ENCODE results near the gene SNAP29.
A peak's percentile ranks its signal among the peaks of the same experiment; 100 is the strongest.
"Not testable (repeated sequence)": the region's sequence is repeated elsewhere in the genome, so short reads cannot be mapped to it uniquely, and the experiment has no call there.

The SNAP29 gene

GRCh38 chr22:20834206-20834605 lies 24.6 kb upstream of the SNAP29 start:
- FAIRE-seq (peak; percentile 68), DNase-seq (ENCODE audit: low spot score) (no peak)

DNA sequence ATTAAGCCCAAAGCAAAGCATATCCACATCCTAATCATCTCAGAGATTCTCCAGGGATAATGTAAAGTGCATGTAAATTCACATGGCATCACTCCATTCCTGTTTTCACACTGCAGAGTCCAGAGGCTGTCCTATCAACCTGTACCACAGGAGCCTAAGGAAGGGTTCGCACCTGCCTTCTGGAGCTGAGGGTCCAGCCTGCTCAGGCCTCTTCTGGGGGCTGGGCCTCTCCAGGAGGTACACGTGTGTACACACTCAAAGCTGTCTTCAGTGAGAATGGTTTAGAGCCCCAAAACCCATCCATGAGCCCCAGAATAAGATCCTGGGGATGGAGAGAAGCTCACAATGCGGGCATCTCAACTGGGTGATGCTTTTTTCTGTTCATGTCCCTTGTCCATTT lies 24.1 kb upstream of the SNAP29 start:
- DNase-seq (ENCODE audit: low spot score), result no peak
- FAIRE-seq, result no peak

- DNase-seq (ENCODE audit: low spot score) (no peak), FAIRE-seq (no peak)
Measured at GRCh38 chr22:20836987-20837823, 21.6 kb upstream of the SNAP29 start.

GRCh38 chr22:20839354-20839753 lies 19.5 kb upstream of the SNAP29 start:
- not testable (repeated sequence) for FAIRE-seq; DNase-seq (ENCODE audit: low spot score)

GRCh38 chr22:20839837-20840645 lies 18.8 kb upstream of the SNAP29 start:
- FAIRE-seq, result no peak

DNA sequence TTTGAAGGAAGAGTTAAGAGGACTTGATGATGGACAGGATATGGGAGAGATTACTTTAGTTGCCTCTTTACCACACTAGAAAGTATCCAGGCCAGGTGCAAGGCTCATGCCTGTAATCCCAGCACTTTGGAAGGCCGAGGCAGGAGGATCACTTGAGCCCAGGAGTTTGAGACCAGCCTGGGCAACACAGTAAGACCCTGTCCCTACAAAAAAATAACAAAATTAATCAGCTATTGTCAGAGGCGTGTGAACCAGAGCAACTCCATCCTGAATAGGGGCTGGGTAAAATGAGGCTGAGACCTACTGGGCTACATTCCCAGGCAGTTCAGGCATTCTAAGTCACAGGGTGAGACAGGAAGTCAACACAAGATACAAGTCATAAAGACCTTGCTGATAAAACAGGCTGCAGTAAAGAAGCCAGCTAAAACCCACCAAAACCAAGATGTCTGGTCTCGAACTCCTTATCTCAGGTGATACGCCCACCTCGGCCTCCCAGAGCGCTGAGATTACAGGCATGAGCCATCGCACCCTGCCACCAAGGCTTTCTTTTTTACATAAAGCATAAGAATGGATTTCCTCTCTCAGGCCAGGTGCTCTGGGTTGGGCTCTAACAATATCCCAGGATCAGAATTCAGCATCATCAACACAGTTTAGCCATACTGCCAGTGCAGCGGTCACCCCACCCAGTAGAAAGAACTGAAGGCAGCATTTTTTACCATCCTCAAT lies 18.0 kb upstream of the SNAP29 start:
- no peak for FAIRE-seq

More at GRCh38 chr22:20839837-20840645, 18.8 kb upstream of the SNAP29 start:
- no peak for DNase-seq (ENCODE audit: low spot score)

DNA sequence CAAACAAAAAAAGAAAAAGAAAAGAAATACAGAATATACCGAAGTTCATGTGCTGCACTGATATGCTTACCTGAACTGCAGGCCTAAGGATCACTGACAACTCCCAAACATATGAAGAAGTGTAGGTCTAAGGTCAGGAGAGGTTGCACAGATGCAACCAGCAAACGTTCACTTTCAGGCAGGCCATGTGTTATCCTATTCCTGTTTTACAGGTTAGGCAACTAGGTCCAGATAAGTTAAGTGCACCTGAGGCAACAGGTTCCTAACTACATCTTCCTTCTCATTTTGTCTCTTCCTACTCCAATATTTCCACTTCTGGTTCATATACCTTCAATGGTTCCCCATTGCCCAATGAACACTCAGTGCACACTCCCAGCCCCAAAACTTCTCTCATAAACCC lies 15.3 kb upstream of the SNAP29 start:
- FAIRE-seq, result no peak
- no peak for DNase-seq (ENCODE audit: low spot score)

More for the DNA sequence above, 18.0 kb upstream of the SNAP29 start:
- no peak for DNase-seq (ENCODE audit: low spot score)

DNA sequence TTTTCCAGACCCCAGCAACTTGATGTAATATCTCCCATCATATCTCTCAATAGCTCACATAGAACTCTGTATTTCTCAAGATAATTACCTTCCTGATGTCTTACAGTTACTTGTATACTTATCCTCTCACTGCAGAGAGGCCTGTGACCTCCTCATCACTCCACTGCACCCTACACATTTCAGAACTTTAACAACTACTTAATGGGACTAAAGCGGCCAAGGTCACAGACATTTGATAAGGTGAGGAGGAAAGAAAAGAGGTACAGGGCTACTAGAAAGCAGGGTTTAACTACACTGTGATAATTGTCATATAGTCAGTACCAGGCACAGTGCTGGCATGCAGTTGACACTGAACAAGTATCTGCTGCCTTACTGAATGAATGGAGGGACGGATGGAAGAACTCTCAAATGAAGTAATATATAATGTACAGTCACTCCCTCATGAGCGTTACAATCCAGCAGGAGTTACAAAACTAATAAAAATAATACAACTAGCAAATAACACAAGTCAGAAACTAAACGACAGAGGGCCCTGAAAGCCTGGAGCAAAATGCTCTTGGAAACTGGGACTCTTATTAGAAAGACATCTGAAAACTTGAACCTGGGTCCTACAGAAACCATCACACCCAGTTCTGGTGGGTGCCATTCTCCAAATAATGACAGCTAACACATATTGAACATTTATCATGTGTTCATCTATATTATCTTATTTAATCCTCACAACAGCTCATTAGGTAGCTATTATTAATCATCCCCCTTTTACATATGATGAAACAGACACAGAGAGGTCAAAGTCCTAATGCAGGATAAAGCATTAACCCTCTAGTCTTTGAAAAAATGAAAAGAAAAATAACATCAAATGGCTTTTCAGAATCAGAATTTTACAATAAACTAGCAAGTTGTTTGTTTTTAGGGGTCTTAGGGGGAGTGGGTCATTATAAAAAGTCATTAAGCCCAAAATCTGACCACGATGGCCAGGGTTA lies 14.5 kb upstream of the SNAP29 start:
- no peak for DNase-seq (ENCODE audit: low spot score)

DNA sequence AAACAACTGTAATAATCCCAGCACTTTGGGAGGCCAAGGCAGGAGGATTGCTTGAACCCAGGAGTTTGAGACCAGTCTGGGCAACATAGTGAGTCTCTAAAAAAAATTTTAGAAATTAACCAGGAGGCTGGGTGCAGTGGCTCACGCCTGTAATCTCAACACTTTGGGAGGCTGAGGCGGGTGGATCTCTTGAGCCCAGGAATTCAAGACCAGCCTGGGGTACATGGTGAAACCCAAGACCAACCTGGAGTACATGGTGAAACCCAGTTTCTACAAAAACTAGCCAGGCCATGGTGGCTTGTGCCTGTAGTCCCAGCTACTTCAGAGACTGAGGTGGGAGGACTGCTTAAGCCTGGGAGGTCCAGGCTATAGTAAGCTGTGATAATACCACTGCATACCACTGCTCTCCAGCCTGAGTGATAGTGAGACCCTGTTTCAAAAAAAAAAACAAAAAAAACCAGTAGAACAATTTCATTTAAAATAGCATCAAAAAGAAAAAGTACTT lies 11.4 kb upstream of the SNAP29 start:
- no peak for FAIRE-seq
- DNase-seq (ENCODE audit: low spot score), result no peak

More for the DNA sequence above, 14.5 kb upstream of the SNAP29 start:
- no peak for FAIRE-seq

DNA sequence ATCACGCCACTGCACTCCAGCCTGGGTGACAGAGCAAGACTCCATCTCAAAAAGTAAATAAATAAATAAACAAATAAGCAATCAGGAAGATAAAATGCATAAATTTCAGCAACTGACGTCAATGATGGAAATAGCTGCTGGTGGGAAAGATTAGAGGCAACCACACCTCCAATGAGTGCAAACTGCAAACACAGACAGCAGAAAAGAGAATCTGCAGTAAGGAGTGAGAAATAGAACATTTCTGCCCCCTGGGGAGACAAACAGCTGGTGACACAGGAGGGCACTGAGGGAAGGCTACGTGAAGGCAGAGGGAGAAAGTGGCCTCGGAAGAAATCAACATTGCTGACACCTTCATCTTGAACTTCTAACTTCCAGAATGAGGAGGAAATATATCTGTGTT lies 6.7 kb upstream of the SNAP29 start:
- DNase-seq (ENCODE audit: low spot score), result no peak
- FAIRE-seq, result peak; percentile 44

- FAIRE-seq, result no peak
- DNase-seq (ENCODE audit: low spot score), result no peak
Measured at GRCh38 chr22:20852503-20852902, 6.3 kb upstream of the SNAP29 start.

DNA sequence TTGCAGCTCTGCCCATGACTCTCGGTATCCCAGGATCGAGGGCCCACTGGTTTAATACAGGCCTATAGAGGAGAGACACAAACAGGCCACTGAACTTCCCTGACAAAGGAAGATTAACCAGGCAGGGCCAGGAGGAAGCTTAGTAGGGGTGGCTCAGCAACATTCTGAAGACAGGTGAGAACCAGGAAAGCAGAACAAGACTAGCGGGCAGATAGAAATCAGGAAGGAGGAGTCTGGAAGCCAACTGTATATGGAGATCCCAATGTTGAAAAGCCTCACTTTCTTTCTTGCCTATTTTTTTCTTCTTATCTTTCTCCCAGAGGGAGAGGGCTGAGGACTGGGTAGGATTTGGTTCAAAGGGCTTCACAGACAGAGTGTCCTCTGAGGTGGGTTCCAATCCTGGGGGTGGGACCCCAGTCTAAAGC lies 5.6 kb upstream of the SNAP29 start:
- DNase-seq (ENCODE audit: low spot score), result no peak
- no peak for FAIRE-seq

- DNase-seq (ENCODE audit: low spot score), result no peak
- FAIRE-seq, result no peak
Measured at GRCh38 chr22:20857247-20857643, 1.6 kb upstream of the SNAP29 start.

GRCh38 chr22:20857838-20858614 lies 781 bp upstream of the SNAP29 start:
- DNase-seq (ENCODE audit: low spot score) (peak; percentile 98), FAIRE-seq (no peak)

DNA sequence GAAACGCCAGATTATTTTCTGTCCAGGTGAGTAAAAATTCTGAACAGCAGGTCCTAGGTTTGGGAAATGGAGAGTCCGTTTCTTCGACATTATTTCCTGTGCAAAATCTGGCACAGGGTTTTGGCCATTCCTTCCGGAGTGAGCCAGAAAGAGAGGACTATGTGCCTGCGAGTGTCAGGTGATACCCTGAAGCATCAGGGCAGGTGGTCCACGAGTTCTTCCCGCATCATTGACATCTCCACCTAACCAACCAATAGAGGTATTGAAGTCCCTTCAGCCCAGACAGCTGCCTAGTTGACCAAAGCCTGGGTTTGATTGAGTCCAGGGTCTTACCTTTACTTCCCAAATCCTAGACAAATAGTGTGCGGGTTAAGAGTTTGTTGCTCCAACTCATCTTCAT lies 808 bp downstream of the SNAP29 start:
- DNase-seq (ENCODE audit: low spot score), result peak; percentile 25
- no peak for FAIRE-seq

- FAIRE-seq (no peak), DNase-seq (ENCODE audit: low spot score) (no peak)
Measured at GRCh38 chr22:20862540-20862939, 3.7 kb downstream of the SNAP29 start.

- FAIRE-seq, result no peak
Measured at GRCh38 chr22:20863366-20863765, 4.6 kb downstream of the SNAP29 start.

DNA sequence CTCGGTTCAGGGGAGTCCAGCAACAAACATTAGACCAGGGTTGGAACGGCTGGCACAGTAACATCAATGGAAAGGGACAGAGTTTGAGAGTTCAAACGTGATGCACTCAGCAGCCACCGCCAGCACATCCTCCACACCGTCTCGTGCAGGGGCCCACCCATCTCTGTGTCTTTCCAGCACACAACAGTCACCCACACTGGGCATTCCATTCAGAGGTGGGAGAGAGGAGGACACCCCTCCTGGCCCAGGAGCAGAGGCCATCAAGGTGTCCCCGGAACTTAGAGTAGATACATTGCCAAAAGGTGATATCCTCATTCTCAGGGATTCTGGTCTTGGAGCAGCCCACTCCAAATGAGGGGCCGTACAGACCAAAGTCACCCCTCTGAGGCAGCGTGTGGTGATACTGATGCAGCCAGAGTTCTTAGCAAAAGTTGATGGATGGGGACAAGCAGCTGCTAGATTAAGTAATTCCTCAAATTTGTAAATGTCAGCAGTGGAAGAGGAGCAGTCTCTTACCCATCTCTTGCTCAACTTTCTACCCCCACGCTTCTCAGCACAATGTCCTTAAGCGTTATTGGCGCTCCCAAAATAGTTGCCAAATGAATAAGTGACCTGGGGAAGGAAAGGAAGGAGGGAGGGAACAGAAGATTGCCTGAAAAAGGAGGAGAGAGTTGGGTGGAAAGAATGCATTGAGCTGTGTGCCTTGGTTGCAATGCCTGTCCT lies 5.5 kb downstream of the SNAP29 start:
- no peak for DNase-seq (ENCODE audit: low spot score)

More at GRCh38 chr22:20863366-20863765, 4.6 kb downstream of the SNAP29 start:
- DNase-seq (ENCODE audit: low spot score), result no peak

GRCh38 chr22:20865331-20865730 lies 6.5 kb downstream of the SNAP29 start:
- FAIRE-seq (no peak), DNase-seq (ENCODE audit: low spot score) (no peak)

More for the DNA sequence above, 5.5 kb downstream of the SNAP29 start:
- no peak for FAIRE-seq

All from urothelium cell line (cell line).